Measurements from ENCODE around the gene APOL4.

APOL4 gene

DNA sequence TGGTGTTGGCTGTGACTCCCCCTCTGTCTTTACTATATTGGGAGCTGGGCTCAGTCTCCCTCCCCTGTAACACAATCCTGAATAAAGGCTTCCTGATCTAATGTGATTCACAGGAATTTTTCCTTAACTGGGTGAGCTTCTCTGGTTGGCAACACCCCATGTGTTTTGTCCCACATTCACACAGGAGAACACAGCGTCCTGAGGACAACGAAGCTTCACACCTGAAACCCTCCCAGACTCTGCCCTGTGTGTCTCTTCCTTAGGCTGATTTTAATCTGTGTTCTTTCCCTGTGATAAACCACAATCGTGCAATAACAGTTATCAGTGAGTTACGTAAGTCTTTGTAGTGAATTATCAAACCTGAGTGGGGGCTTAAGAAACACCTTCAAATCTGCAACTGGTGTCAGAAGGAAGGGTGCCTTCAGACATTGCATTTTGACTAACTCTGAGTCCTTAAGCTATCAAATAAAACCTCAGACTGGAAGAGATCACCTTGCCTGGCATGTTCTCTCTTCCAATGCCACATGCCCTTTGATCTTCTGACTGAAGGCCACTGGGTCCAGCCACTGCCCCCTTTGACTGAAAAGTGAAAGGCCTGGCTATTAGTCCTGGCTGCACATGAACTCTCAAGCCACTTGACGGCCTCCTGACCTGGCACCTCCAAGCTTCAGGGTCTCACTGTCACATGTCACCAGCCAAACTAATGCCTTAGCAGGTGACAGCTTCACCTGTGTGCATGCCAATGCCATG, 58.4 kb downstream of the APOL4 start:
- POLR2A ChIA-PET (ENCODE audit: low non-redundant PET), result no interaction called here
- CTCF ChIA-PET, result interaction anchor here (0.7 kb wide), 1 partner anchor 315 kb away, joined by 3 read pairs; no protein-coding TSS in a partner anchor
- TF ChIP-seq, protein P1, sequence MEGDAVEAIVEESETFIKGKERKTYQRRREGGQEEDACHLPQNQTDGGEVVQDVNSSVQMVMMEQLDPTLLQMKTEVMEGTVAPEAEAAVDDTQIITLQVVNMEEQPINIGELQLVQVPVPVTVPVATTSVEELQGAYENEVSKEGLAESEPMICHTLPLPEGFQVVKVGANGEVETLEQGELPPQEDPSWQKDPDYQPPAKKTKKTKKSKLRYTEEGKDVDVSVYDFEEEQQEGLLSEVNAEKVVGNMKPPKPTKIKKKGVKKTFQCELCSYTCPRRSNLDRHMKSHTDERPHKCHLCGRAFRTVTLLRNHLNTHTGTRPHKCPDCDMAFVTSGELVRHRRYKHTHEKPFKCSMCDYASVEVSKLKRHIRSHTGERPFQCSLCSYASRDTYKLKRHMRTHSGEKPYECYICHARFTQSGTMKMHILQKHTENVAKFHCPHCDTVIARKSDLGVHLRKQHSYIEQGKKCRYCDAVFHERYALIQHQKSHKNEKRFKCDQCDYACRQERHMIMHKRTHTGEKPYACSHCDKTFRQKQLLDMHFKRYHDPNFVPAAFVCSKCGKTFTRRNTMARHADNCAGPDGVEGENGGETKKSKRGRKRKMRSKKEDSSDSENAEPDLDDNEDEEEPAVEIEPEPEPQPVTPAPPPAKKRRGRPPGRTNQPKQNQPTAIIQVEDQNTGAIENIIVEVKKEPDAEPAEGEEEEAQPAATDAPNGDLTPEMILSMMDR (conservative IDR thresholded peaks at IDR 0.05; ENCODE audit: low read depth), result no peak
- no peak overlapping the region for H3K27ac ChIP-seq
- no peak for DNase-seq (ENCODE audit: low spot score)

GRCh38 chr22:36141481-36141880, 60.1 kb downstream of the APOL4 start:
- H3K27ac ChIP-seq, result no peak overlapping the region
- no peak for DNase-seq (ENCODE audit: low spot score)
- TF ChIP-seq, protein P1 (conservative IDR thresholded peaks at IDR 0.05; ENCODE audit: low read depth), result no peak
- ChIA-PET CTCF (interaction anchor here (1.1 kb wide), 1 partner anchor 102 kb away, joined by 3 read pairs; no protein-coding TSS in a partner anchor), POLR2A (ENCODE audit: low non-redundant PET) (no interaction called here)

All from RWPE1 (cell line).